Esophagus muscularis mucosa (tissue), 2 donors: ENCODE measurements around the gene PGA4.

ENCODE experiments used
- POLR2A ChIP-seq: fragments of 450-650 bp; IDR thresholded peaks from one replicate; pipeline ENCODE4 v1.6.1; 2017; ENCODE audit warnings: antibody characterized with exemption, moderate library complexity, mild to moderate bottlenecking, low read depth
- POLR2AphosphoS5 ChIP-seq, 2 donors: sonication (generic); formaldehyde crosslinking; IDR thresholded peaks; one replicate each; pipeline ENCODE4 v1.6.1; 2017; ENCODE audit warnings: antibody characterized with exemption in 2 of 2

- TF ChIP-seq POLR2AphosphoS5 (IDR thresholded peaks at IDR 0.05) (no peak), POLR2A (no peak)
These were observed 28.6 kb upstream of the PGA4 start for GRCh38 chr11:61193596-61193995.
